T47D (cell line): ENCODE results near the gene RCVRN.

Source experiments
- DNase-seq, 2 experiments: peaks; one replicate each; pipeline versions ENCODE4 v3.0.0 to v3.0.0-alpha.2; 2011 to 2012; ENCODE audit warnings: low read depth in 1 of 2, low spot score in 1 of 2
- JUND ChIP-seq: IDR thresholded peaks from 2 replicates; pipeline ENCODE4 v1.6.1; 2012; ENCODE audit warnings: low read depth
- in situ Hi-C: cut with HindIII; loops from 2 replicates; pipeline ENCODE4 v1.10.0; 2016; ENCODE audit warnings: low sequenced_read_pairs, low pct_unique_long_range_greater_than_20kb

Gene RCVRN

GRCh38 chr17:9905078-9905415 is at the start of gene RCVRN:
Gene RCVRN, minus strand, starts transcription at chr17:9905271. Its CDS starts 91 bp downstream, at chr17:9905180.
- DNase-seq, result no peak
- TF ChIP-seq JUND, result no peak
- in situ Hi-C loops, result no loop called here

- DNase-seq, result no peak
- in situ Hi-C loops, result no loop called here
- no peak for TF ChIP-seq JUND
Measured at GRCh38 chr17:9953492-9953891, 48.4 kb upstream of the RCVRN start.

- in situ Hi-C loops, result no loop called here
- no peak for TF ChIP-seq JUND
- no peak for DNase-seq
Measured at GRCh38 chr17:9951803-9952202, 46.7 kb upstream of the RCVRN start.

GRCh38 chr17:9948928-9949327 is 43.9 kb upstream of the RCVRN start:
- in situ Hi-C loops, result no loop called here
- no peak for DNase-seq
- TF ChIP-seq JUND, result no peak

GRCh38 chr17:9944704-9945103 is 39.6 kb upstream of the RCVRN start:
- DNase-seq, result no peak
- in situ Hi-C loops, result no loop called here
- no peak for TF ChIP-seq JUND

- no peak for DNase-seq
Measured at GRCh38 chr17:9943343-9943742, 38.3 kb upstream of the RCVRN start.

GRCh38 chr17:9942885-9943284 is 37.8 kb upstream of the RCVRN start:
- no peak for TF ChIP-seq JUND
- in situ Hi-C loops, result no loop called here
- DNase-seq, result no peak

More at GRCh38 chr17:9943343-9943742, 38.3 kb upstream of the RCVRN start:
- in situ Hi-C loops, result no loop called here
- TF ChIP-seq JUND, result no peak

- TF ChIP-seq JUND, result no peak
- no peak for DNase-seq
- in situ Hi-C loops, result no loop called here
Measured at GRCh38 chr17:9941305-9941704, 36.2 kb upstream of the RCVRN start.

- in situ Hi-C loops, result no loop called here
- no peak for DNase-seq
- TF ChIP-seq JUND, result no peak
Measured at GRCh38 chr17:9940841-9941240, 35.8 kb upstream of the RCVRN start.

GRCh38 chr17:9938764-9939163 is 33.7 kb upstream of the RCVRN start:
- DNase-seq, result no peak
- in situ Hi-C loops, result no loop called here
- no peak for TF ChIP-seq JUND

- no peak for TF ChIP-seq JUND
- in situ Hi-C loops, result no loop called here
- DNase-seq, result no peak
Measured at GRCh38 chr17:9937901-9938300, 32.8 kb upstream of the RCVRN start.

GRCh38 chr17:9937241-9937761 is 32.2 kb upstream of the RCVRN start:
- TF ChIP-seq JUND, result no peak
- in situ Hi-C loops, result no loop called here
- DNase-seq, result no peak

GRCh38 chr17:9936095-9936494 is 31.0 kb upstream of the RCVRN start:
- DNase-seq, result no peak
- in situ Hi-C loops, result no loop called here
- no peak for TF ChIP-seq JUND

GRCh38 chr17:9935408-9935807 is 30.3 kb upstream of the RCVRN start:
- in situ Hi-C loops, result no loop called here
- no peak for TF ChIP-seq JUND

More at GRCh38 chr17:9935408-9935807, 30.3 kb upstream of the RCVRN start:
- DNase-seq, result no peak
